Measurements from ENCODE around the gene ERC2. TPM values are rescaled to one million over a fixed set of nuclear protein-coding genes. Genes with fewer than 3 reads are reported as not detected.

ERC2 gene
- total and polyA plus RNA-seq, 2 of the 8 experiments (the other 6 are each of a cell fraction or from before 2014, with no cell fraction given) = 16.4 to 22.8 TPM

- H4K5ac ChIP-seq (ENCODE audit: insufficient read length, low read depth, low read length) = no peak overlapping the region
- no peak overlapping the region for H3K4me2 ChIP-seq (ENCODE audit: insufficient read depth in 1 of 2, low read depth in 2 of 2, low read length in 2 of 2)
- no peak overlapping the region for H3K56ac ChIP-seq (replicated peaks; ENCODE audit: insufficient read length, low read depth, low read length)
- no peaks in the 10 kb centered on the region for H3K79me2 ChIP-seq (ENCODE audit: control insufficient read depth in 1 of 2, insufficient read depth in 2 of 2, low read length in 2 of 2)
- H3K4ac ChIP-seq (replicated peaks; ENCODE audit: insufficient read length, low read depth, low read length) = no peak overlapping the region
- no peak overlapping the region for H4K8ac ChIP-seq (ENCODE audit: extremely low read depth, insufficient read depth, low read length)
- H2BK5ac ChIP-seq (ENCODE audit: low read depth, low read length) = no peak overlapping the region
- H3K9ac ChIP-seq (replicated peaks in 1 of 4; ENCODE audit: extremely low read depth in 1 of 4, low read depth in 3 of 4, low read length in 3 of 4) = no peak overlapping the region
- 98% methylated on average over 5 of the region's 5 CpGs; no CpG with 5 or more reads in 1 of the 2 experiments for WGBS, 2 experiments (ENCODE audit: extremely low coverage in 1 of 2, insufficient coverage in 1 of 2, insufficient read length in 1 of 2, insufficient replicate concordance in 2 of 2, low coverage in 1 of 2, low lambda C conversion rate in 2 of 2, missing lambda C conversion rate in 1 of 2)
- no peak overlapping the region for H4K91ac ChIP-seq (replicated peaks; ENCODE audit: insufficient read length, low read length)
- FAIRE-seq (no peak), DNase-seq (ENCODE audit: low read depth in 1 of 2, low spot score in 2 of 2) (no peak)
- H3K14ac ChIP-seq (ENCODE audit: insufficient read length) = no peak overlapping the region
- no peaks in the 10 kb centered on the region for H3K36me3 ChIP-seq (ENCODE audit: control insufficient read depth in 2 of 4, insufficient read depth in 4 of 4, low read length in 3 of 4)
- no peak overlapping the region for H3K18ac ChIP-seq (ENCODE audit: extremely low read depth, low read length)
- no peaks in the 10 kb centered on the region for H3K27me3 ChIP-seq (replicated peaks in 1 of 4; ENCODE audit: control insufficient read depth in 3 of 4, extremely low read depth in 1 of 4, insufficient read depth in 3 of 4, low read length in 3 of 4)
- peaks cover 4 to 9% (median 5%) of the 10 kb centered on the region in 4 experiments; a peak in 4 of 7 replicates for H3K4me1 ChIP-seq (replicated peaks in 1 of 4; ENCODE audit: control insufficient read depth in 3 of 4, insufficient read depth in 4 of 4, low read length in 3 of 4)
- H2BK120ac ChIP-seq (replicated peaks; ENCODE audit: low read depth, low read length) = no peak overlapping the region
- ChIA-PET POLR2A (ENCODE audit: partially characterized antibody) (no interaction called here), CTCF (ENCODE audit: partially characterized antibody) (interaction anchor here (0.9 to 1.6 kb wide), 2 partner anchors 10 to 13 kb away, joined by 3 to 5 read pairs; no protein-coding TSS in a partner anchor)
- no peak overlapping the region for H3K4me3 ChIP-seq (ENCODE audit: extremely low read depth in 1 of 4, insufficient read depth in 2 of 4, low read depth in 3 of 4, low read length in 4 of 4)
- H2AFZ ChIP-seq (ENCODE audit: low read length) = no peak overlapping the region
- H4K20me1 ChIP-seq (replicated peaks in 1 of 2; ENCODE audit: control insufficient read depth in 1 of 2, insufficient read depth in 2 of 2, low read length in 2 of 2) = no peaks in the 10 kb centered on the region
- H2BK20ac ChIP-seq (ENCODE audit: low read length) = no peak overlapping the region
- H2AK5ac ChIP-seq (ENCODE audit: low read depth, low read length) = no peak overlapping the region
- H3K27ac ChIP-seq (ENCODE audit: low read depth, low read length) = no peak overlapping the region
- H3K23ac ChIP-seq (ENCODE audit: insufficient read length) = no peak overlapping the region
- H2BK15ac ChIP-seq (ENCODE audit: low read length) = no peak overlapping the region
- no peak overlapping the region for H2BK12ac ChIP-seq (ENCODE audit: low read depth, low read length)
- H3K23me2 ChIP-seq (ENCODE audit: low read depth, low read length) = no peaks in the 10 kb centered on the region
- no peaks in the 10 kb centered on the region for H3K79me1 ChIP-seq (ENCODE audit: low read depth, low read length)
- no peaks in the 10 kb centered on the region for H3K9me3 ChIP-seq (ENCODE audit: insufficient read depth in 2 of 2, low read depth in 1 of 2, low read length in 1 of 2)
- no peak for TF ChIP-seq SP4 (IDR thresholded peaks at IDR 0.05; ENCODE audit: low read length)
- TF ChIP-seq TCF12 (IDR thresholded peaks at IDR 0.05; ENCODE audit: low read depth, low read length) = no peak
- TF ChIP-seq SIRT6 (IDR thresholded peaks at IDR 0.05; ENCODE audit: low read length) = no peak
- TF ChIP-seq ATF2 (IDR thresholded peaks at IDR 0.05; ENCODE audit: low read length) = no peak
- no peak for TF ChIP-seq RAD21 (IDR thresholded peaks at IDR 0.05 in 1 of 2, conservative IDR thresholded peaks at IDR 0.05 in 1 of 2; ENCODE audit: low read depth in 2 of 2, low read length in 2 of 2)
- no peak for TF ChIP-seq JUN (IDR thresholded peaks at IDR 0.05; ENCODE audit: low read depth, low read length)
- TF ChIP-seq TEAD4 (IDR thresholded peaks at IDR 0.05; ENCODE audit: low read depth, low read length) = no peak
- no peak for TF ChIP-seq CHD2 (IDR thresholded peaks at IDR 0.05; ENCODE audit: low read length)
- TF ChIP-seq RBBP5 (IDR thresholded peaks at IDR 0.05; ENCODE audit: borderline replicate concordance, low read depth, low read length) = no peak
- TF ChIP-seq RFX5 (IDR thresholded peaks at IDR 0.05; ENCODE audit: borderline replicate concordance, low read depth, low read length) = no peak
- no peak for TF ChIP-seq CREB1 (IDR thresholded peaks at IDR 0.05)
- TF ChIP-seq SIN3A (conservative IDR thresholded peaks at IDR 0.05 in 1 of 2, IDR thresholded peaks at IDR 0.05 in 1 of 2; ENCODE audit: low read depth in 1 of 2, low read length in 2 of 2) = no peak
- no peak for TF ChIP-seq NANOG (IDR thresholded peaks at IDR 0.05; ENCODE audit: insufficient read depth, low read depth, low read length, poor library complexity, severe bottlenecking)
Measured at GRCh38 chr3:55752911-55753310, 715.4 kb downstream of the ERC2 start.

Measured in H1 (cell line).